HCT116 (cell line): ENCODE results near the gene GPC5. TPM values are rescaled to one million over a fixed set of nuclear protein-coding genes. Genes with fewer than 3 reads are reported as not detected.

ENCODE experiments used
- ATAC-seq: fragments of 200-7000 bp; cut with Tn5 transposase; 2 replicates; pipeline ENCODE4 v1.9.1; 2020; ENCODE audit warnings: mild to moderate bottlenecking, moderate library complexity
- BruUV-seq: library from RNA; stranded (reverse); fragments of 400-500 nt; replicated peaks from 2 replicates; lab custom pipeline; 2021; lab: Mats Ljungman, UMichigan
- CTCF ChIA-PET: fragments of 300-600 bp; sonication (Branson Sonifier 250); formaldehyde crosslinking; loops from one replicate; lab custom pipeline; 2021; ENCODE audit warnings: antibody characterized with exemption; lab: Charles Lee
- POLR2A ChIA-PET: fragments of 300-600, 350-600 bp; sonication (Branson Sonifier 250); formaldehyde crosslinking; loops from one replicate; lab custom pipeline; 2021; ENCODE audit warnings: antibody characterized with exemption; lab: Charles Lee
- RAD21 ChIA-PET, 2 experiments: fragments of 300-600 bp; sonication (Branson Sonifier 250); formaldehyde crosslinking; loops; one replicate each; lab custom pipeline; 2023; ENCODE audit warnings: low total read pairs in 2 of 2; ENCODE audit not compliant: uncharacterized antibody in 2 of 2, unreplicated experiment in 2 of 2, low non-redundant PET in 1 of 2; lab: Charles Lee
- DNase-seq: peaks from one replicate; pipeline ENCODE4 v3.0.0-alpha.2; 2010; ENCODE audit warnings: low read depth, low spot score
- H2AFZ ChIP-seq: fragments of 200-600 bp; shearing (Covaris generic), sonication (generic); 2 replicates; pipeline ENCODE4 v1.6.1; 2017; ENCODE audit warnings: low read depth, mixed run types, mixed read lengths, antibody characterized with exemption, low read length; ENCODE audit not compliant: poor library complexity, severe bottlenecking
- H3K27ac ChIP-seq: 2 replicates; pipeline ENCODE4 v1.5.1; 2012; ENCODE audit warnings: low read depth, low read length
- H3K27me3 ChIP-seq: fragments of 200-600 bp; sonication (generic); 2 replicates; pipeline ENCODE4 v1.6.1; 2016; ENCODE audit warnings: mixed run types, low read length, mixed read lengths; ENCODE audit not compliant: insufficient read depth
- H3K36me3 ChIP-seq, 2 experiments: fragments of 200-500 bp in 1 of 2; fragments of 200-600 bp in 1 of 2; sonication (Bioruptor generic) in 1 of 2; sonication (generic) in 1 of 2; 2 replicates each; pipeline versions ENCODE4 v1.5.1 to v1.6.1; 2014 to 2016; ENCODE audit warnings: low read length in 2 of 2, inconsistent platforms in 1 of 2, mixed read lengths in 1 of 2, mixed run types in 1 of 2; ENCODE audit not compliant: insufficient read depth in 2 of 2, control insufficient read depth in 1 of 2
- H3K4me1 ChIP-seq, 2 experiments: fragments of 200-600 bp in 1 of 2; sonication (generic) in 1 of 2; 2 replicates each; pipeline versions ENCODE4 v1.5.1 to v1.6.1; 2012 to 2017; ENCODE audit warnings: low read length in 2 of 2, inconsistent platforms in 1 of 2, mild to moderate bottlenecking in 1 of 2, mixed read lengths in 1 of 2, mixed run types in 1 of 2, moderate library complexity in 1 of 2; ENCODE audit not compliant: insufficient read depth in 2 of 2, control insufficient read depth in 1 of 2
- H3K4me2 ChIP-seq: fragments of 200-600 bp; sonication (generic); 2 replicates; pipeline ENCODE4 v1.6.1; 2017; ENCODE audit warnings: mixed run types, low read length, mixed read lengths
- H3K4me3 ChIP-seq, 2 experiments: fragments of 200-600 bp in 1 of 2; sonication (generic) in 1 of 2; replicated peaks in 1 of 2; 2 replicates each; pipeline ENCODE4 v1.5.1; 2011 to 2016; ENCODE audit warnings: low read length in 2 of 2, control low read depth in 1 of 2, low read depth in 1 of 2, mild to moderate bottlenecking in 1 of 2, mixed read lengths in 1 of 2, mixed run types in 1 of 2
- H3K79me2 ChIP-seq: fragments of 200-600 bp; sonication (generic); 2 replicates; pipeline ENCODE4 v1.6.1; 2017; ENCODE audit warnings: mild to moderate bottlenecking, mixed run types, low read length, moderate library complexity, mixed read lengths; ENCODE audit not compliant: insufficient read depth
- H3K9ac ChIP-seq: fragments of 200-600 bp; sonication (generic); 2 replicates; pipeline ENCODE4 v1.6.1; 2016; ENCODE audit warnings: low read length, mixed read lengths
- H3K9me2 ChIP-seq: fragments of 200-600 bp; sonication (generic), shearing (Covaris generic); 2 replicates; pipeline ENCODE4 v1.6.1; 2017; ENCODE audit warnings: mixed run types, mild to moderate bottlenecking, moderate library complexity; ENCODE audit not compliant: insufficient read depth
- H3K9me3 ChIP-seq, 2 experiments: fragments of 200-500 bp in 1 of 2; fragments of 200-600 bp in 1 of 2; sonication (Bioruptor generic) in 1 of 2; sonication (generic) in 1 of 2; 2 replicates each; pipeline ENCODE4 v1.6.1; 2014 to 2017; ENCODE audit warnings: low read length in 2 of 2, mixed read lengths in 2 of 2, inconsistent platforms in 1 of 2, low read depth in 1 of 2, mild to moderate bottlenecking in 1 of 2, mixed run types in 1 of 2, moderate library complexity in 1 of 2; ENCODE audit not compliant: control insufficient read depth in 1 of 2, insufficient read depth in 1 of 2
- H4K20me1 ChIP-seq: fragments of 200-600 bp; sonication (generic), shearing (Covaris generic); 2 replicates; pipeline ENCODE4 v1.6.1; 2017; ENCODE audit warnings: mixed run types, mild to moderate bottlenecking, moderate library complexity; ENCODE audit not compliant: insufficient read depth
- CEBPB ChIP-seq: IDR thresholded peaks from 2 replicates; pipeline ENCODE4 v1.6.1; 2012; ENCODE audit warnings: low read depth
- EZH2phosphoT487 ChIP-seq: fragments of 200-600 bp; IDR thresholded peaks from 2 replicates; pipeline ENCODE4 v1.6.1; 2018; ENCODE audit warnings: antibody characterized with exemption, borderline replicate concordance
- JUND ChIP-seq: IDR thresholded peaks from 2 replicates; pipeline ENCODE4 v1.6.1; 2012
- RAD21 ChIP-seq: IDR thresholded peaks from 2 replicates; pipeline ENCODE4 v1.6.1; 2012; ENCODE audit warnings: low read depth, mild to moderate bottlenecking
- SIN3A ChIP-seq: IDR thresholded peaks from 2 replicates; pipeline ENCODE4 v1.6.1; 2012; ENCODE audit warnings: low read depth
- SP1 ChIP-seq: IDR thresholded peaks from 2 replicates; pipeline ENCODE4 v1.6.1; 2012; ENCODE audit warnings: low read depth
- SRF ChIP-seq: IDR thresholded peaks from 2 replicates; pipeline ENCODE4 v1.6.1; 2012; ENCODE audit warnings: low read depth
- TCF7L2 ChIP-seq: IDR thresholded peaks from 2 replicates; pipeline ENCODE4 v1.7.0; 2011; ENCODE audit warnings: borderline replicate concordance, inconsistent platforms; ENCODE audit not compliant: insufficient read depth, insufficient read length; ENCODE audit errors: extremely low read depth
- YY1 ChIP-seq: IDR thresholded peaks from 2 replicates; pipeline ENCODE4 v1.6.1; 2011; ENCODE audit warnings: low read length, low read depth, moderate library complexity, mild to moderate bottlenecking; ENCODE audit not compliant: insufficient replicate concordance; ENCODE audit errors: extremely low read depth
- ZBTB33 ChIP-seq: IDR thresholded peaks from 2 replicates; pipeline ENCODE4 v1.6.1; 2011; ENCODE audit warnings: mild to moderate bottlenecking, low read length, moderate library complexity; ENCODE audit not compliant: insufficient replicate concordance; ENCODE audit errors: extremely low read depth
- intact Hi-C: fragments of 100-400 bp; cut with micrococcal nuclease; formaldehyde crosslinking; loops from 2 replicates; pipeline ENCODE4 v1.10.0; 2022
- total RNA-seq: library from RNA; stranded (reverse); gene quantifications from one replicate; pipeline ENCODE4 v1.2.1, GENCODE V29; 2021; ENCODE audit not compliant: unreplicated experiment
- TF ChIP-seq, protein P1 (sequence below), 3 experiments: fragments of 200-600 bp in 1 of 3; sonication (generic) in 1 of 3; IDR thresholded peaks in 2 of 3; conservative IDR thresholded peaks in 1 of 3; 2 replicates each; pipeline ENCODE4 v1.5.1; 2012 to 2017; ENCODE audit warnings: low read depth in 2 of 3, low read length in 2 of 3, antibody characterized with exemption in 1 of 3, borderline replicate concordance in 1 of 3, control low read depth in 1 of 3, mild to moderate bottlenecking in 1 of 3, mixed read lengths in 1 of 3, mixed run types in 1 of 3, moderate library complexity in 1 of 3; ENCODE audit not compliant: insufficient read depth in 1 of 3

Gene GPC5
- total RNA-seq, 1 experiment from 2014 or later, result not detected

DNA sequence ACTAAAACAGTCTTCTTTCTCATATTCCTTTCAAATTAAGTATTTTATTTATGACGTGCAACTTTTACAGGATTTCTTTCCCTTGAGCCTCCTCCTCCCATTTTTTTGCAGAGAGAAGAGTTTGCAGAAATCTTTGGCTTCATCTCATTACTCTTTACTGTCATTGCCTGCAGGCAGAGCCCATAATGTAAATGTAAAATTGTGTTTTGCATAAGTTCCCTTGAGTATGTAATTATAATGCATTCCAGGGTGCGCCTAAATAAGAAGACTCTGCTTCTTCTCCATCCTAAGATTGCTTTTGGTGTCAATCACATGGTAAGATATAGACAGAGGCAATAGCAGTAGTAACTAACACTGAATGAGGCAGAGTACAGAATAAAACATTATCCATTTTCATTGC, 27.9 kb upstream of the GPC5 start:
- DNase-seq, result no peak
- H3K4me2 ChIP-seq, result no peak overlapping the region
- no TSS peak for BruUV-seq
- ChIA-PET RAD21 (no interaction called here), POLR2A (no interaction called here), CTCF (no interaction called here)
- no peaks in the 10 kb centered on the region for H4K20me1 ChIP-seq
- intact Hi-C loops, result no loop called here
- no peaks in the 10 kb centered on the region; a peak in 1 of 4 replicates for H3K36me3 ChIP-seq
- H3K27ac ChIP-seq, result no peak overlapping the region
- no peak overlapping the region for H3K9ac ChIP-seq
- no peak overlapping the region for H2AFZ ChIP-seq
- ATAC-seq, result no peak
- H3K4me3 ChIP-seq, result no peak overlapping the region
- H3K27me3 ChIP-seq, result peaks cover 3% of the 10 kb centered on the region
- H3K9me3 ChIP-seq, result no peaks in the 10 kb centered on the region
- no peak for TF ChIP-seq YY1
- no peak for TF ChIP-seq CEBPB
- H3K4me1 ChIP-seq, result no peaks in the 10 kb centered on the region
- H3K9me2 ChIP-seq, result no peaks in the 10 kb centered on the region
- H3K79me2 ChIP-seq, result no peaks in the 10 kb centered on the region

GRCh38 chr13:91372911-91373310, 25.5 kb upstream of the GPC5 start:
- Histone ChIP-seq H3K27me3 (peaks cover 3% of the 10 kb centered on the region), H3K9ac (no peak overlapping the region), H3K4me3 (no peak overlapping the region), H3K9me3 (no peaks in the 10 kb centered on the region), H3K4me1 (no peaks in the 10 kb centered on the region), H3K36me3 (no peaks in the 10 kb centered on the region; a peak in 1 of 4 replicates), H3K4me2 (no peak overlapping the region), H2AFZ (no peak overlapping the region), H3K27ac (no peak overlapping the region), H4K20me1 (no peaks in the 10 kb centered on the region), H3K79me2 (no peaks in the 10 kb centered on the region), H3K9me2 (no peaks in the 10 kb centered on the region)
- intact Hi-C loops, result no loop called here
- ChIA-PET POLR2A (no interaction called here), RAD21 (no interaction called here), CTCF (no interaction called here)
- DNase-seq, result no peak
- no TSS peak for BruUV-seq
- no peak for ATAC-seq
- no peak for TF ChIP-seq ZBTB33
- TF ChIP-seq SP1, result no peak
- no peak for TF ChIP-seq RAD21
- TF ChIP-seq, protein P1, sequence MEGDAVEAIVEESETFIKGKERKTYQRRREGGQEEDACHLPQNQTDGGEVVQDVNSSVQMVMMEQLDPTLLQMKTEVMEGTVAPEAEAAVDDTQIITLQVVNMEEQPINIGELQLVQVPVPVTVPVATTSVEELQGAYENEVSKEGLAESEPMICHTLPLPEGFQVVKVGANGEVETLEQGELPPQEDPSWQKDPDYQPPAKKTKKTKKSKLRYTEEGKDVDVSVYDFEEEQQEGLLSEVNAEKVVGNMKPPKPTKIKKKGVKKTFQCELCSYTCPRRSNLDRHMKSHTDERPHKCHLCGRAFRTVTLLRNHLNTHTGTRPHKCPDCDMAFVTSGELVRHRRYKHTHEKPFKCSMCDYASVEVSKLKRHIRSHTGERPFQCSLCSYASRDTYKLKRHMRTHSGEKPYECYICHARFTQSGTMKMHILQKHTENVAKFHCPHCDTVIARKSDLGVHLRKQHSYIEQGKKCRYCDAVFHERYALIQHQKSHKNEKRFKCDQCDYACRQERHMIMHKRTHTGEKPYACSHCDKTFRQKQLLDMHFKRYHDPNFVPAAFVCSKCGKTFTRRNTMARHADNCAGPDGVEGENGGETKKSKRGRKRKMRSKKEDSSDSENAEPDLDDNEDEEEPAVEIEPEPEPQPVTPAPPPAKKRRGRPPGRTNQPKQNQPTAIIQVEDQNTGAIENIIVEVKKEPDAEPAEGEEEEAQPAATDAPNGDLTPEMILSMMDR (IDR thresholded peaks at IDR 0.05 in 2 of 3, conservative IDR thresholded peaks at IDR 0.05 in 1 of 3; ENCODE audit: borderline replicate concordance in 1 of 3, insufficient read depth in 1 of 3, low read depth in 2 of 3, low read length in 2 of 3), result no peak
- no peak for TF ChIP-seq SRF
- TF ChIP-seq EZH2phosphoT487, result no peak
- TF ChIP-seq TCF7L2, result no peak
- no peak for TF ChIP-seq SIN3A
- TF ChIP-seq JUND, result no peak
